A673 (cell line): ENCODE results near the gene CDT1.

Experiments
- CTCF ChIP-seq: fragments of 300-800, 200-600 bp; sonication (generic); conservative IDR thresholded peaks from 2 replicates; pipeline ENCODE4 v1.5.1; 2017; ENCODE audit warnings: low read depth, mild to moderate bottlenecking, antibody characterized with exemption, low read length, moderate library complexity, mixed read lengths
- EZH2 ChIP-seq: fragments of 200-600 bp; sonication (generic); IDR thresholded peaks from 2 replicates; pipeline ENCODE4 v1.6.1; 2017; ENCODE audit warnings: borderline replicate concordance, low read depth, mild to moderate bottlenecking, mixed read lengths, antibody characterized with exemption, low read length; ENCODE audit not compliant: poor library complexity, severe bottlenecking

- TF ChIP-seq CTCF (no peak), EZH2 (no peak)
Observed at GRCh38 chr16:88827727-88828126, 24.1 kb downstream of the CDT1 start.
